Stimulated activated CD4-positive, alpha-beta T cell treated with anti-CD3 and anti-CD28 coated beads, TNF-alpha, amount 100 ng/mL, for 4 hours (primary cell): ENCODE results near the gene TMEM45A.

Experiments used
- DNase-seq, 3 experiments: peaks; one replicate each; pipeline ENCODE4 v3.0.0-alpha.2; 2020; ENCODE audit warnings: low read depth in 3 of 3

TMEM45A gene

DNA sequence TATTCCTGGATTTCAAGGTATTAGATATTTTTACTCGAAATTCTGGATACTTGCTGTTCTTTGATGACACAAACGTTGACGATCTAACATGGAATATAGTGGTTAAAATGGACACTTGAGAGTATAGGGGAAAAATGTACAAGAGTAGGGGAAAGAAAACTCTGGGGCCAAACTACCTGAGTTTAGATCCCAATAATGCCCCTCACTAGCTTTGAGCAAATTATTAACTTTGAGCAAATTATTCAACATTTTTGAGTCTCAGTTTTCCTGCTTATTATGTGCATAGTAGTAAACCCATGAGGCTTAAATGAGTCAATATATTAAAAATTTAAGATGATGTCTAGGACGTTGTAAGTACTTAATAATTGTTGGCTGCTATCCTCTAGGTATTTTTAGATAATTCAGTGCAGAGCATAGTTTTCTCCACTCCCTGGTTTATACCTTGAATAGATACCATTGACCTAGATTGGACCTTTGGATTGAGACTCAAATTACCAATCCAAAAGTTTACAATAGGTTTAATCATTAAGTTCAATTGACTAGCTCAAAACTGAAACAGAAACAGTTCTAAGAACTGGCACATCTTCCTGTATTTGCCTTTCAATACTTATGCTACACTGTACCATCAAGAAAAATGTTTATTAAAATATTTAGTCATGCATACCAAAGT lies 121.4 kb downstream of the TMEM45A start:
- DNase-seq: no peak

DNA sequence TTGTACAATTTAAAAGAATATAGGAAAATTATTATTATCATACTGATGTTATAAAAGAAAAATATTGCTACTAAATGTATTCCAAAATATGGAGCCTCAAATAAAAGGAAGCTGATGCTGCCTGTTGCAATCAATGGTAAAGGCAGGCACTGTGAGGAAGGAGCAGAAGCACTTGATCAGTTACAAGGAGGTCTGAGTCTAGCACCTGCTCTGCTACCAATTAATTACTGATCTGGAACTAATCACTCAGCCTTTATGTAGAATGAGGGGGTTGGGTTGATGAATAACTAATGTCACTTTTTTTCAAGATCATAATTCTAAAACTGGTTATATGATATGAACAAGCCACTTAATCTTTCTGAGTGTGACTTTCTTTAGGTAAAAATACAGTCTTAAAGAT lies 122.5 kb downstream of the TMEM45A start:
- no peak for DNase-seq

DNA sequence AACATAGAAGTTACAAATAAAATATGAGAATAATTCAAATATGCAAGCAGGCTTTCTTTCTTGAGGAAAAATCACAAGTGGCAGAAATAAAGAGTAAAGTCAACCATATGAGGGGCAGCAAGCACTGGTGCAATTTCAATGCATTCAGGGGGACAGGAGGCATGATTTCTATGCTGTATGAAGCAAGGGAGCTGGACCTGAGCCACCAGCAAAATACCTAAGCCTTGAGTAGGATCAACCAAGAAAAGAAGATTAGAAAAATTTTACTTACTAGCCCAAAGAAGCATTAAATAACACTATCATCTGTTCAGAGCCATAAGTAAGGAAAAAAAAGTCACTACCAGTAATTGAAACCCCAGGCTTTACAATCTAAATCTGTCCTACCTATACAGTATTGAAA lies 123.3 kb downstream of the TMEM45A start:
- DNase-seq: no peak

GRCh38 chr3:100621251-100621650 lies 128.8 kb downstream of the TMEM45A start:
- no peak for DNase-seq
